ENCODE data around the gene ABHD6.

Gene ABHD6

GRCh38 chr3:58333206-58334012, 95.8 kb downstream of the ABHD6 start:
- DNase-seq (ENCODE audit: low read depth): peak; percentile 68
- no peak for TF ChIP-seq MAX (IDR thresholded peaks at IDR 0.05; ENCODE audit: low read depth, low read length)
- TF ChIP-seq MYC (IDR thresholded peaks at IDR 0.05; ENCODE audit: low read depth, low read length): no peak
- TF ChIP-seq POLR2A (IDR thresholded peaks at IDR 0.05; ENCODE audit: extremely low read depth, insufficient read length): no peak
- TF ChIP-seq, protein P1, sequence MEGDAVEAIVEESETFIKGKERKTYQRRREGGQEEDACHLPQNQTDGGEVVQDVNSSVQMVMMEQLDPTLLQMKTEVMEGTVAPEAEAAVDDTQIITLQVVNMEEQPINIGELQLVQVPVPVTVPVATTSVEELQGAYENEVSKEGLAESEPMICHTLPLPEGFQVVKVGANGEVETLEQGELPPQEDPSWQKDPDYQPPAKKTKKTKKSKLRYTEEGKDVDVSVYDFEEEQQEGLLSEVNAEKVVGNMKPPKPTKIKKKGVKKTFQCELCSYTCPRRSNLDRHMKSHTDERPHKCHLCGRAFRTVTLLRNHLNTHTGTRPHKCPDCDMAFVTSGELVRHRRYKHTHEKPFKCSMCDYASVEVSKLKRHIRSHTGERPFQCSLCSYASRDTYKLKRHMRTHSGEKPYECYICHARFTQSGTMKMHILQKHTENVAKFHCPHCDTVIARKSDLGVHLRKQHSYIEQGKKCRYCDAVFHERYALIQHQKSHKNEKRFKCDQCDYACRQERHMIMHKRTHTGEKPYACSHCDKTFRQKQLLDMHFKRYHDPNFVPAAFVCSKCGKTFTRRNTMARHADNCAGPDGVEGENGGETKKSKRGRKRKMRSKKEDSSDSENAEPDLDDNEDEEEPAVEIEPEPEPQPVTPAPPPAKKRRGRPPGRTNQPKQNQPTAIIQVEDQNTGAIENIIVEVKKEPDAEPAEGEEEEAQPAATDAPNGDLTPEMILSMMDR (IDR thresholded peaks at IDR 0.05; ENCODE audit: low read depth, low read length): no peak
- H3K4me3 ChIP-seq (ENCODE audit: low read depth, low read length): peak overlapping the region; percentile 81

DNA sequence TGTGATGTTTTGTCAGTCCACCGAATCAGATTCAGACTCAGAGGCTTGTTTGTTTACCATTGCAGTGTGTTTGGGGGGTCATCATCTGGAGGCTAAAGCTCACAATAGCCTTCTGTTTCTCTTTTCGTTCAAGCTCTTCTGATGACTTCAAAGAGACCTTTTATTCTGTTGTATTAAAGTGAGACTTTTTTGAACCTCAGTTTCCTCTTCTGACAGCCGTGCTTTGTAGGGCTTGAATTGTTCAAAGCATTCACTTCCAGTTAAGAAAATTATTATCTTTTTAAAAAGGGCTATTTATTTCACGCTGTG, 96.4 kb downstream of the ABHD6 start:
- DNase-seq (ENCODE audit: low read depth): peak; percentile 37
- TF ChIP-seq MAX (IDR thresholded peaks at IDR 0.05; ENCODE audit: low read depth, low read length): no peak
- no peak for TF ChIP-seq POLR2A (IDR thresholded peaks at IDR 0.05; ENCODE audit: extremely low read depth, insufficient read length)
- TF ChIP-seq, protein P1 (IDR thresholded peaks at IDR 0.05; ENCODE audit: low read depth, low read length): no peak
- no peak for TF ChIP-seq MYC (IDR thresholded peaks at IDR 0.05; ENCODE audit: low read depth, low read length)
- H3K4me3 ChIP-seq (ENCODE audit: low read depth, low read length): peak overlapping the region; percentile 81

- H3K4me3 ChIP-seq (ENCODE audit: low read depth, low read length): peak overlapping the region; percentile 81
- no peak for TF ChIP-seq MYC (IDR thresholded peaks at IDR 0.05; ENCODE audit: low read depth, low read length)
- no peak for TF ChIP-seq MAX (IDR thresholded peaks at IDR 0.05; ENCODE audit: low read depth, low read length)
- TF ChIP-seq, protein P1 (IDR thresholded peaks at IDR 0.05; ENCODE audit: low read depth, low read length): no peak
- no peak for TF ChIP-seq POLR2A (IDR thresholded peaks at IDR 0.05; ENCODE audit: extremely low read depth, insufficient read length)
- DNase-seq (ENCODE audit: low read depth): no peak
Measured at GRCh38 chr3:58334506-58334884, 96.9 kb downstream of the ABHD6 start.

GRCh38 chr3:58335652-58335947, 98.0 kb downstream of the ABHD6 start:
- H3K4me3 ChIP-seq (ENCODE audit: low read depth, low read length): peak overlapping the region; percentile 81
- TF ChIP-seq, protein P1 (IDR thresholded peaks at IDR 0.05; ENCODE audit: low read depth, low read length): no peak
- TF ChIP-seq MYC (IDR thresholded peaks at IDR 0.05; ENCODE audit: low read depth, low read length) (no peak), MAX (IDR thresholded peaks at IDR 0.05; ENCODE audit: low read depth, low read length) (no peak), POLR2A (IDR thresholded peaks at IDR 0.05; ENCODE audit: extremely low read depth, insufficient read length) (no peak)
- no peak for DNase-seq (ENCODE audit: low read depth)

GRCh38 chr3:58336135-58336882, 98.7 kb downstream of the ABHD6 start:
- peak; percentile 31 for DNase-seq (ENCODE audit: low read depth)
- TF ChIP-seq MAX (IDR thresholded peaks at IDR 0.05; ENCODE audit: low read depth, low read length) (no peak), POLR2A (IDR thresholded peaks at IDR 0.05; ENCODE audit: extremely low read depth, insufficient read length) (no peak), MYC (IDR thresholded peaks at IDR 0.05; ENCODE audit: low read depth, low read length) (no peak)
- TF ChIP-seq, protein P1 (IDR thresholded peaks at IDR 0.05; ENCODE audit: low read depth, low read length): no peak
- peak overlapping the region; percentile 81 for H3K4me3 ChIP-seq (ENCODE audit: low read depth, low read length)
